Hematopoietic multipotent progenitor cell (in vitro differentiated cells): ENCODE data around the gene ARHGAP29. TPM values are rescaled to one million over a fixed set of nuclear protein-coding genes. Genes with fewer than 3 reads are reported as not detected.
A peak's percentile ranks its signal among the peaks of the same experiment; 100 is the strongest.

ENCODE experiments used
- DNase-seq, 3 donors: peaks; one replicate each; pipeline ENCODE4 v3.0.0-alpha.2; 2011 to 2015; ENCODE audit warnings: low read depth in 2 of 3, low spot score in 2 of 3
- total RNA-seq: library from RNA; depleted of rRNA; stranded (reverse); fragments of >200 nt; gene quantifications from one replicate; pipeline ENCODE4 v1.2.3, GENCODE V29; 2012

The ARHGAP29 gene
- total RNA-seq, 1 donor, result 0.27 TPM

- DNase-seq, result no peak
Observed at GRCh38 chr1:94236630-94237290, 624 bp downstream of the ARHGAP29 start.

DNA sequence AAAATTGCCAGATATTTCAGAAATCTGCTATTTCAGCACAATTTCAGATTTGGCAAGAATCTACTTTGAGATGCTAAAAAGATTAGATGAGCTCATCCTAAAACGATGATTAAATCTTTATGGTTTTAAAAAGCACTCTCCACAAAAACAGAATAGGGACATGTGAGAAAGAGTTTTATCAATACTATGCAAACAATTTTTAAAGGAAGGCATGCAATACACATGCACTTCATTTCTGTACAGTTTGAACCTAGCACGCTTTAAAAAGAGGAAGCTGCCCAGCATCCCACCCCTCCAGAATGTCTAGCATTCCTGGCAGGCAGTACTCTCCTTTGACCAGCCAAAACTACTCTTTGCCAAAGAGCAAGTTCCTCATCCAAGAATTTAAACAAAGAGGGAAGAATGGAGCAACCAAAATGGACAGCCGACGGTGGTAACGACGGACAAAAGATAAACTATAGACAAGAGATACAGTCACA lies 1.3 kb downstream of the ARHGAP29 start:
- peak in 1 of 3 donors; percentile 50 for DNase-seq

DNA sequence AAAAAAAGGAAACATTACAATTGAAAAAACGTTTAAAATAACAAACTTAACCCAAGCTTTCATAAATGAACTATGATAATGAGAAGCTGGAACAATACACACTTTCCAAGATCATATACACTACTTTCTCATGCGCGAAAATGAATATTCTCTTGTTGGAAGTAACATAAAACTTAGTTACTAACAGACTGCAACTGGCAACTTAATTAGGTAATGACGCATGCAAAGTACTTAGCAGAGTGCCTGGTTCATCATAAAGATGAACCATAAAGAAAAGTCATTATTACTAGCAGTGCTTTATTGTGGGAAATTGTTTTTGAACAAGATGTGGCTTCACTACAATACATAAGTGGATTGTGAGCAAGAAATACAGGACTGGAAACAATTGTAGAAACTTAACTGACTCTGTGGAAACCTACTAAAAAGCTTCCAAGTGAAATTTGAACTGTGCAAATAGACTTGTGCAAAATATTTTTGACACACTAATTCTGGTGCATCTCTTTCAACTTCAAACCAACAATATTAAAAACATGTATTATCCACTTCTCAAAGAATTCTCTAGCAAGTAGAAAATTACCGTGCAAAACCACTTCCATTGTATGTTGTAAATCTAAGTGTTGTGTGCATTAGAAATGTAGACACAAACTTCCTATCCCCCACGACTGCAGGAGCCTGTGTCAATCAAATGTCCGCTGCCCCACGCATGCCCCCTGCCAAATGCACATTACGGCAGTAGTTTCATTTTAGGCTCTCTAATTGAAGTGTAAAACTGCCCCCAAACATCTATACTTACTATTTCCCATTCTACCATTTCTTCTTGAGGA lies 2.0 kb downstream of the ARHGAP29 start:
- no peak for DNase-seq

GRCh38 chr1:94234615-94235014 lies 2.8 kb downstream of the ARHGAP29 start:
- no peak for DNase-seq

DNA sequence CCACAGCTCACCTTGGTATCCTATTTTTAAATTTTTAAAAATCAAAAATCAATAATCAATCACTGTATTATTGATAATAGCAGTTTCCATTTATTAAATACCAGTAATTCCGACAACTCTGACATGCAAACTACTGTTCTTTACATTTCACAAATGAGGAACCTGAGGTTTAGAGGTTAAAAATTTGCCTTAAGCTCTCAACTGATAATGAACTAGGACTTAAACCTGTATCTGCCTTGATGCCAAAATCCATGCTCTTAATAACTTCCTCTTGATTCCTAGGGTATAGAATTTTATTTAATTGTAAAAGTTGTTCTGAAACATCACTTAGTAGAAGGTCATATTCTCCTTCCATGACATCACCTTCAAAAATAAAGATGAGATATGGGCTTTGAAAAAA lies 5.6 kb downstream of the ARHGAP29 start:
- DNase-seq, result peak in 1 of 3 donors; percentile 63

GRCh38 chr1:94230920-94231319 lies 6.5 kb downstream of the ARHGAP29 start:
- no peak for DNase-seq

GRCh38 chr1:94228640-94229375 lies 8.6 kb downstream of the ARHGAP29 start:
- DNase-seq, result no peak

DNA sequence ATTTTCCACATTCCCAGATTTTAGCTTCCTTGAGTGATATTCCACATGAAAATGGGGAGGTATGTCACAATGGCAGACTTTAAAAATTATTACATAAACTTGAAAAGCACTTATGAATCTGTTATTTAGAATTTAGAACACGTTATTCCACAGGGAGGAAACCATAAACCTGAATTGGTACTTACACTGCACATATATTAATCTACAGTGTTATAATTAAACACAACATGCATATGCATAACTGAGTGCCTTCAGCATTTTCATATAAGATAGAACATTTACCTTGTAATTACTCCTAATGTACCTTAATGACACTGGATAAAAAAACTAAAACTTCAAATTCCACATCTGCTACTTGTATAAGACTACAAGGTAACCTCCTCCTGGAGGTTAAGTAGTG lies 9.8 kb downstream of the ARHGAP29 start:
- no peak for DNase-seq

GRCh38 chr1:94225845-94226244 lies 11.5 kb downstream of the ARHGAP29 start:
- no peak for DNase-seq

- DNase-seq, result no peak
Observed at GRCh38 chr1:94218332-94218731, 19.1 kb downstream of the ARHGAP29 start.

DNA sequence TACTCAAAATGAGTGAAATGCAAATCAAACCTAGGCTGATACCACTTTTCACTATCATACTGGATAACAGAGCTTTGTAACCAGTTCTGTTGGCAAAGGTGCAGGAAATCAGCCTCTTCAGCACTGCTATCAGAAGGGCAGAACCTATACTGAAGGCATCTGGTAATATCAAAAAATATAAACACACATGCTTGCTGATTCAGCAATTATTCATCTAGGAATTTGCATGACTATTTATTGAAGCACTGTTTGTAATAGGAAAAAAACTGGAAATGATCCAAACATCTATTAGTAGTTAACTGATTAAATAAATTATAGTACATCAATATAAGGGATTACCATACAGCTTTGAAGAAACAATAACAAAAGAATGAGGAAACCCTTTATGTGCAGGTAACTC lies 21.4 kb downstream of the ARHGAP29 start:
- DNase-seq, result no peak

GRCh38 chr1:94209982-94210381 lies 27.4 kb downstream of the ARHGAP29 start:
- no peak for DNase-seq

DNA sequence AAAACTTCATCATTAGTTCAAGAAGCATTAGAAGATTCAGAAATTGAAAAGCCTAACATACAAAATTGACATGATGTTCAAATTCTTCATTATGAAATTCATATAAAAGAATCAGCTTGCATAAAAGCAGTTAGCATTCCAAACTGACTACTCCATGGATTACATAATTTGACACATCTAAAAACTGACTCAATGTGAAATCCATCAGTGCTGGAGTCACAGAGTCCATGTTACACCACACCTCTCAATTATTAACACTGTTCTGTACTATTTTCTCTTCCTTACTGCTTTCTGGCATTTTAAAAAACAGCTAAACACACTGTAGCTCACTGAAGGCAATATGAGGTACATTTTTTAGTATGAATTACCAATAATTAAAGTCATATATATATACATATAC lies 28.0 kb downstream of the ARHGAP29 start:
- DNase-seq, result no peak

- DNase-seq, result no peak
Observed at GRCh38 chr1:94207695-94208094, 29.7 kb downstream of the ARHGAP29 start.

GRCh38 chr1:94205639-94206038 lies 31.7 kb downstream of the ARHGAP29 start:
- no peak for DNase-seq

GRCh38 chr1:94202241-94202640 lies 35.1 kb downstream of the ARHGAP29 start:
- DNase-seq, result no peak

DNA sequence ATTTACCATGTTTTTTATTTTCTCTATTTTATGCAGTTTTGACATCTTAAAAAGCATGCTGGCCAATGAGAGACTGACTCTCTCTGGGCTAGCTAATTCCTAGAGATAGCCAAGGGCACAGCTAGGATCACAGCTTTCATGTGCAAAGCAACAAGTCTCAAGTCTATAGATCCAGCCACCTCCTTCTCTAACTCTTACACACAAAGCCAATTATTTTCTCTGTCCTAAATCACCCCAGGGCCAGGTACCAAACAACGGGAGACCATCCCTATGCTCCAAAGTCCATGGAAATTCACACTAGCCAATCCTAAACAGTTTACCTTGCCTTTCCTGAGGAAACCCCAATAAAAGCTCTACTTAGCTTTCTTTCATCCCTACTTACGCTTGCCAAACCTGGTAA lies 38.0 kb downstream of the ARHGAP29 start:
- no peak for DNase-seq

DNA sequence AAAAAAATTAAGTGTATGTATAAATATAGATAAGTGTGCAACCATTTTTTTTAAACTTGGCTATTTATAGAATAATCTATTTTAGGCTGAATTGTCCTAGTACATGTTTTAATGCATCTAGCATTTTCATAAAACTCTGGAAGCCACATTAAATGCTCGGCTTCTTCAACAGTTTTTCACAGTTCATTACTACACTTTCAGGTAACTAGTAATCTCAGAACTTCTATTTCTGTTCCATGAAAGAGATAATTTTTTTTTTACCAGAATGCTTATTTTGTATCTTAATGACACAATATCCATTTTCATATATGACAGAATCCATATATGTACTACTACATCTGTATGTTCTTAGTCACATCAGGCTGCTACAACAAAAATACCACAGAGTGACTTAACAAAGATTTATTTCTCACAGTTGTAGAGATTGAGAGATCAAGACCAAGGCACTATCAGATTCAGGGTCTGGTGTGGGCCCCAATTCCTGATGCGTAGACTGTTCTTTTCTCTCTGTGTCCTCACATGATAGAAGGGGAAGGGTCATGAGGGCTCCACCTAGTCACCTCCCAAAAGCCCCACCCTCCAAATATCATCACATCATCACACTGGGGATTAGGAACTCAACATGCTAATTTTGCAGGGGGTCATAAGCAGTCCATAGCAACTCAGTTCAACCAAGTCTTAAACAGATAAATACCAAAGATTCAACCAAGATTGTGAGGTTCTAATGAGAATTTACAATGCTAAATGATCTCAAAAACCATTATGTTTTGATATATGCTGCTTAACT lies 43.1 kb downstream of the ARHGAP29 start:
- no peak for DNase-seq

GRCh38 chr1:94193128-94193527 lies 44.3 kb downstream of the ARHGAP29 start:
- no peak for DNase-seq

- DNase-seq, result no peak
Observed at GRCh38 chr1:94191216-94191615, 46.2 kb downstream of the ARHGAP29 start.

- no peak for DNase-seq
Observed at GRCh38 chr1:94186946-94187345, 50.4 kb downstream of the ARHGAP29 start.
